GM18508 (cell line): ENCODE measurements around the gene BRAT1.

ENCODE experiments used
- ATAC-seq: cut with Tn5 transposase; IDR thresholded peaks from one replicate; pipeline ENCODE4 v1.9.1; 2021; ENCODE audit warnings: moderate number of reproducible peaks; ENCODE audit not compliant: insufficient read depth, unreplicated experiment

Gene BRAT1

DNA sequence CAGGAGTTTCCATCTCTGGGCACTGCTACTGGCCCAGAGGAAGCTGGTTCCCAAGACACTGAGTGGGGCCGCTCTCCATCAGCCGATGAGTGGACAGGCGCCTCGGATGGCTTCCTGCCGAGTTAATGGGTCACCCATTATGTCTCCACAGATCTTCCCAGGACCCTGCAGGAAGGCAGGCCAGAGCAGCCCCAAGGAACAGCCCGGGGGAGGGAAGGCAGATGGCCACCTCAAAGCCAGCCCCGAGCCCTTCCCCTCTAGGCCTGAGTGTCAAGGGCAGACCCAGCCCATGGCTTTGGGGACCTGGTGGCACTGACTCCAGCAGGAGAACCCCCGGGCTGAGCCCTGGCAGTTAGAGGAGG lies 39.1 kb downstream of the BRAT1 start:
- no peak for ATAC-seq

DNA sequence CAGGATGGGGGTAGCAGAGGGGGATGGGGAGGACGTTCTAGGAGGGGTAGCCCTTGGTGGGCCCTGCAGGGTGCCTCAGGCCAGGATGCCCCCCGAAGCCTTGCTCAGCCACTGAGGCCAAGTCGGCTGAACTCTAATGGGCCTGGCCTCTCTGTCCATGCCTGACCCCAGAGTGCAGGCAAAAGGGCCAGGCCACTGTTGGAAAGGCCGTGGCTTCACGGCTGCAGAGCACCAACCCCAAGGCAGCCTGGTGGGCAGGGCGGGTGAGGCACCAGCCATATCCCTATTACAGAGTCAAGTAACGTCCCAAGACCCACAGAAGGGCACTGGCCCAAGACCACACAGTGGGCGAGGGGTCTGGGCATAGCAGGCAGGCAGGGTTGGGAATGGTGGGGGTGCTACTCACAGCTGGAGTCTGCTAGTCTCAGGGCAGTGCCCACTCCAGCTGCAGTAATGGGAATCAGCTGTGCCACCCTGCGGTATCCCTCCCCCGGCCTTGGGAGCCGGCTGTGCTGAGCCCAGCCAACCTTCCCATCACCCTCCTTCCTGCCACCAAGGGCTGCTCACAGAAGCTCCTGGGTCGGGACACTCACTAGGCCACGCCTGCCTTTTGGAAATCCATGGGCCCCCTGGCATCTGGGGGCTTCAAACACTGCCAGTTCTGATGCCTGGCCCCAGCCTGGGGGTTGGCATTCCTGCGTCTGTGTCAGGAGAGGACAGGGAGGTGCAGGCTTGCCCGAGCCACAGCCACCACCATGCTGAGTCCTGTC lies 39.7 kb downstream of the BRAT1 start:
- no peak for ATAC-seq

DNA sequence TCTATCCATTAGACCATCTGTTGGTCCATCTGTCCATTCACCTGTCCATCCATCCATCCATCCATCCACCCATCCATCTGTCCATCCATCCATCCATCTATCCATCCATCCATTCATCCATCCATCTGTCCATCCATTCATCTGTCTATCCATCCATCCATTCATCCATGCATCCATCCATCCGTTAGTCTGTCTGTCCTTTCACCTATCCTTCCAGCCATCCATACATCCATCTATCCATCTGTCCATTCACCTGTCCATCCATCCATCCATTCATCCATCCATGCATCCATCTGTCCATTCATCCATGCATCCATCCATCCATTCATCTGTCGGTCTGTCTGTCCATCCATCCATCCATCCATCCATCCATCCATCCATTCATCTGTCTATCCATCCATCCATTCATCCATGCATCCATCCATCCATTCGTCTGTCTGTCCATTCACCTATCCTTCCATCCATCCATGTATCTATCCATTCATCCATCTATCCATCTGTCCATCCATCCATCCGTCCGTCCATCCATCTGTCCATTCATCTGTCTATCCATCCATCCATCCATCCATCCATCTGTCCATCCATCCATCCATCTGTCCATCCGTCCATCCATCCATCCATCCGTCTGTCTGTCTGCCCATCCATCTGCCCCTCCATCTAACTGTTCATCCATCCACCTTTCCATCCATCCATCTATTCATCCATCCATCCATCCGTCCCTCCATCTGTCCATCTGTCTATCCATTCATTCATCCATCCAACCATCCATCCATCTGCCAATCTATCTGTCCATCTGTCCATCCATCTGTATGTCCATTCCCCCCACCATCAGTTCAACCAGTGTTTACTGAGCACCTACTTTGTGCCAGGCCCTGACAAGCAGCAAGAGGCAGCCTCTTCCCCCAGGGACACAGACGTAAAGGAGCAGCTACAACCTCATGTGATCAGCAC lies 40.6 kb downstream of the BRAT1 start:
- ATAC-seq, result no peak

DNA sequence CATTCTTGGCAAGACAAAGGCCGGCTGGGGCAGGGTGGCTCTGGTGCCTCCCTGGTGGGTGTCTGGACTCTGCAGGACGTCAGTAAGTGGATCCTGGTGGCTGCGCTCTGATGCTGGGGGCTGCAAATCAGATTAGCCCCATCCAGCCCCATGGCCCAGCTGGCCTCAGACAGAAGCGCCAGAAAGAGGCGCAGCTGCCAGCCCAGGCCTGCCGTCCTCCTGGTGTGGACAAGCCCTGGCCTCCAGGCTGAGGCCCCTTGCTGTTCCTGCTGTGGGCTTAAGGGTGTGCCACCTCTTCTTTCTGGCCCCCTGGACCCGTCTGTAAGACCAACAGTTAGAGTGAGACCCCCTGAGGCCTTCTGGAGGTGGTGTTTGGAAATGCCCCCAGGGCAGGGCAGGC lies 41.6 kb downstream of the BRAT1 start:
- ATAC-seq, result no peak

DNA sequence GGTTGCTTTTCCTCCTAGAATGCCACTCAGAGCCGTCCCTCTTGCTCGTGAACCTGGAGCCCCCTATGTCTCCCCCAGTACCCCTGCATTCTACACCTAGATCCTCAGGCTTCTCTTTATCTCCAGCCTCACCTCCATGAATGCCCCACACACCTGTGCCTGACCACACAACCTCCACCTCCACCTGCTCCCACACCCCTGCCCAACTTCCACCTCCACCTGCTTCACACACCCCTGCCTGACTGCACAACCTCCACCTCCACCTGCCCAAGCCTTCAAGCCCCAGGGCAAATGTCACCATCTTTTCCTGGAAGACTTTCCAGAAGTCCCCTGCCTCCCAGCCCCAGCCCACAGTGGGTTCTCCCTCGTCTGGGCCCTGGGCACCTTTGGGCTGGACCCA lies 42.6 kb downstream of the BRAT1 start:
- no peak for ATAC-seq

DNA sequence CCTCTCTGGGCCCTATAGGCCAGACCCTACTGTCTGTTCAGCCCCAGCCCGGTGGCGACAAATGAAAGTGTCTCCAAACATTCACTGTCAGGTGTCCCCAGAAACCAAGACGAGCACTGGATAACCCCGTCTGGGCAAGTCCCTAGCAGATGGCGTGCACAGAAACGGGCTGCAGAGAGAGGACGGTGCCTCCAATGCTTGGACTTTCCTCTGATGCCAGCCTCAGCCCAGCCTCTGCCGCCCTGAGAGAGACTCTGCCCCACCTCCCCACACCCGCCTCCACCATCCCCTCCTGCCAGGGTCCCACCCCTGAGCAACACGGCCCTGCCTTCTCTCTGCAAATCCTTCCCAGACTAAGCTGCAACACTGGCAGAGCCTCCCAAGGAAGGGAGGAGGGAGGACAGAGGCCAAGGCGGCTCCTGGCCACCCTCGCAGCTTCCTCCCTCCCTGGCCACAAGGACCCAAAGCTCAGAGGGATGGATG lies 43.1 kb downstream of the BRAT1 start:
- no peak for ATAC-seq

DNA sequence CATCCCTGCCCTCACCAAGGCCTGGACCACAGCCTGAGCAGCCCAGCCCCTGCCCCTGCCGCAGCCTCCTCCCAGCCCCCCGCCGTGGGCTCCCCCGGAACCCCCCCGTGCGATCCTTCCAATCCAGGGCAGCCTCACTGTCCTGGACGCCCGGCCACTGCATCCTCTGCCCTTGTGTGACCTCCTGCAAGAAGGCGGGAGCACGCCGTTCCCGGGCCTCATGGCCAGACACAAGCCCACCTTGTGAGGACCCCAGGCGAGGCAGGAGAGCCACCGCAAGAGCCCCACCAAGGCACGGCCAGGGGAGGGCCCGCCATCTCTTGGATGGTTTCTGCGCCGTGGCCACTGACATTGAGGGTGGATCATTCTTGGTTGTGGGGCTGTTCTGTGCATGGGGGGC lies 43.6 kb downstream of the BRAT1 start:
- no peak for ATAC-seq

DNA sequence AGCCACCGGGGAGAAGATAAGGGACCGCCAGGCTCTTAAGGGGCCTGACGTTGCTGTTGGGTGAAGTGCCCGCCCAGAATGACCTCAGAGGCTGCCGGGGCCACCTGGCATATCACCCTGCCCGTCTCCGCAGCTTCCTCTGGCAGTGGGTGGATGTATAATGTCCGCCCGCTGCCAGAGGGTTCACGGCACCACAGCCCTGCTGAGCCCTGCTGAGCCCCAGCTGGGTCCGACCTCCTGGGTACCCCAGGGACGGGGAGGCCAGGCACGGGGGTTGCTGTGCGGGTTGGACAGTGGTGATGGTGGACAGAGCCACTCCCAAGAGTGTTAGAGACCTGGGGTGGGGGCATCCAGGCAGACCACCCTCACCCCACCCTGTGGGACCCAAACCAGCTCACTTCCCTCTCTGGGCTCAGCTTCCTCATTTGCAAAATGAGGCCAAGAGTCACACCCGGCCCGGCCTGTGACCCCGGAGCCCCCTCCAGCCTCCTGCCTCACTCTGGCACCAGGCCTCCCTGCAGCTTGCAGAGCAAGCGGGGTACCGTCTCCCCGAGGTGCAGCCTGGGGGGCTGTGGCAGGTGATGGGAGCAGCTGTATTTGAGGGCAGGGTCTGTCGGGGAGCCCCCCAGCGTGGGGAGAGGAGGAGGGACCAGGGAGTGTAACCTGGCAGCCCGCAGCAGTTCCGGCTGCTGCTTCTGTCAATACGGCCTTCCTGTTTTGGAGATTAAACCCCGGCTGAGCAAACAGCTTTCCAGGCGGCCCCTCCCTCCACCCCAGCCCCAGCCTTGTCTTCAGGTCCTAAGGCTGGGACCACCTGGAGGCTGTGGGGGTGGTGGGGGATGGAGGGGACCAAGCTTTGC lies 44.2 kb downstream of the BRAT1 start:
- no peak for ATAC-seq

DNA sequence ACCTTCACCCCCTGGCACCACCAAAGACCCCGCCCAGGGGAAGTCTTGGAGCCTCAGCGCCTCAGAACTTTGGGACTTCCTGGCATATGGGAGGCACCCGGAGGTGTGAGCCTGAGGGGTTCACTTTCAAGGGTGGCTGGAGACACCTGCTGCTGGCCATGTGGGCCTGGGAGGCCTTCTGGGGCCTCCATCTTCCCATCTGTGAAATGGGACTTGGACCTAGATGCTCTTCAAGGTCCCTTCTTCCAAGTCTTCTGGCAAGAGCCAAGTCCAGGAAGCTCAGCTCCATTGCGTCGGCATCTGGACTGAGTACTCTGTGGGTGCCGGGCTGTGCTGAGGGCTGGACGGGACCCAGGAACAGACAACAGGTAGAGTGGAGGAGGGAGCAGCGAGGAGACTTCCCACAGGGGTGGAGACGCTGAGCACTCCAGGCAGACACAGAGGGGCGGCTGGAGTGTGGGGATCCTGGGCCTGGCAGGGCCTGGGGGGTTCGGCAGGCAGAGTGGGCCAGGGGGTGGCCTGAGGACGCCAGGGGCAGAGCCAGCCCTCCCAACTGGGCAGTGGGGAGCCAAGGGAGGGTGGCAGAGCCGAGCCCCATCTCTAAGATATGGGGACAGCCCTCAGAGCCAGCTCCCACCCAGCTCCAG lies 45.1 kb downstream of the BRAT1 start:
- no peak for ATAC-seq

DNA sequence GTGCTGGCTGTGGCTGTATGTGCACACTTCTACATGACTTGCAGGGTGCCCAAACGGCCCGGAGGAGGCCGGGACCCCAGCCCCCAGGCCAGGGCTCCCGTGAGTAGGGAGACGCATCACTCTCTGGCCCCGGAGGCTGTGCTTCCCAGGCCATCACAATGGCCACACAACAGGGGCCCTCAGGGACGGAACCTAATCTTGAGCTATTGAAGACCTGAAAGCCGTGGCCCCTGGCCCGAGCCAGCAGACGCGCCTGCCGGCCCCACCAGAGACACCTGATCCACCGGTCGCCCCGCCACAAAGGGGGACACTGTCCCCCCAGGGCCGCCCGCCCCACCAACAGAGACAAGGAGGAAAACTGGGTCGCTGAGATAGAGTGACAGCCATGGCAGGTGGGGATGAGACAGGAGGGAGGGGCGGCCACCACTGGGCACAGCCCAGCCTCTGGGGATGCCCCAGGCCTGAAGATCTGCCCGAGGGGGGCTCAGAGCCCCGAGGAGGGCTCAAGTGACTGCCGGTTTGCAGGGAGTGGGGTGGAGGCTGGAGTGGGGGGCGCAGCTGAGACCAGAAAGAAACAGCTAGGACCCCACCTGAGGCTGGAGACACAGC lies 45.9 kb downstream of the BRAT1 start:
- no peak for ATAC-seq

DNA sequence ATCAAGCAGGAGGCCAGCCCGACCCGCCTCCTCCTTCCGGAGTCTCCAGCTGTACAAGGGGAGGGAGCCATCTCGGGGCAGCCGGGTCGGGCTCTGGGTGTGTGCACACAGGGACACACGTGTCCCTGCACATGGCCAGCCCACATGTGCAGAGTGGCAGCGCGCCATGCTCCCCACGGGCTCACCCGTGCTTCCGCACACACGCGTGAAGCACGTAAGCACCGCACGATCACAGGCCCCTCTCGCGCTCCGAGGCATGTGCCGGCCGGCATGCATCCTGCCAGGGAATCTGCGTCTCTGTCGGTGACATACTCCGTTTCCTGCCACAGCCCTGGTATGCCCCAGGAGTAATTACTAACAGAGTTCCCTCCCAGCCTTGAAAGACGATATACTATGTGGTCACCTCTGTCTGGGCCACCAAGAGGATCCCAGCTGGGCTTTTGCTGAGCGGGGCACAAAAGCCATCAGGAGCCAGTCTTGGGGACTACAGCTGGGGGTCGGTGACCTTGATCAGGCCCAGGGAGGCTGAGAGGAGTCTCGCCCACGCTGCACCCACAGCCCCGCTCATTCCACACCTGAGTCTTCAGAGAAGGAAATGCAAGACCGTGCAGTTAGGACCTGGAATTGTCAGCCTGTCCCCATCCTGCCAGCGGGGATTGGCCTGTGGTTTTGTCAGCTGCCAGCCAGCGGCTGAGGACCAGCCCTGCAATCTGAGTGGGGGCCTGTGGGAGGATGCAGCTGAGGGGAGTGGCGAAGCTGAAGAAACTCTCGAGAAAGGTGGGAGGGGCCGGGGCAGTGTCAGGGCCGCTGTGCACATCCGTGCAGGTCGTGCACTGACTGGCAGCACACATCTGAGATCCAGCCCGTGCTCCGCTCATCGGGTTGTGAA lies 46.8 kb downstream of the BRAT1 start:
- ATAC-seq, result no peak

DNA sequence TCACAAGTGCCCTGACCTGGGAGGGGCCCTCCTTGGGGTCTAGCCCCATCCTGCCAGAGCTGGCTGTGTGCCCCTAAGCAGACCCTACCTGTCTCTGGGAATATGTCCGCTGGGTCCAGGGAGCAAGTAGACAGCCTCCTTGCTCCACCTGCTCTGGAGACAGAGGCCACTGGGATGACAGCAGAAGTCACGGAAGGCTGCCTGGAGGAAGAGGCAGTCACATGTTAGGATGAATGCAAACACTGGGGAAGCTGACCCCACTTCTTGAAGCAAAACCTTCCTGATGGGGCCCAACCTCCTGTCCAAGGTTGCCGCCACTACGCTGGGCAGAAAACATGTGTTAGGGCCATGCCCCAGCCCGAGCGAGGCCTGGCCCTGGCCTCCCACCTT lies 47.4 kb downstream of the BRAT1 start:
- ATAC-seq, result no peak

DNA sequence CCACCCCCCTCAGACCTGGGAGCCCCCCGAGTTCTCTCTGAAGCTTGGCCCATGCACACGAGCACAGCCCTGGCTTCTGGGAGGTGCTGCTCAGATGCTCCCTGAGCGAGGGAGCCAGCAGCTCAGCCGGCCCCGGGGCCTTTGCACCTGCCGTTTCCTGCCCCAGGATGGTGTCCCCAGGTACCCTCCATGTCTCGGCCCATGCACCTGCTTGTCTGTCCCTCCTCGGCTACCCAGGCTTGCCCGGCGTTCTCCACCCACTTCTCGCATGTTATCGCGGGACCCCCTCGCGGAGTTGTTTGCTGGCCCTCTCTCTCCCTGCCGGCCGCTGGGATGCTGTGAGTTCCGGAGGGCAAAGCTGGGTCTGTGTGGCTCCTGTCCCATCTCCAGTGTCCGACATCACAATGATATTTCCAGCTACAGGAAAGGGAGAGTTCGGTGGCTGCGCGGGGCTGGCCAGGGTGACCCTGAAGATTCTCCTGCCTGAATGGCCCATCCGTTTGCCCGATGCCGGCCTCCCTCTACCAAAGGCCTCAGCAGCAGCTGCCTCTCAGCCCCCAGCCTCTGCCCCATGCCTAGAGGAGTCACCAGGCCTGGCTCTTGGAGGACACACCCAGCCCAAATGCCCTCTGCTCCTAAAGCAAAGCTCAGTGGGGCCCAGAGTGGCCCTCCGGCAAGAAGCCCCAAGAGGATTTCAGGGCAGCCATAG lies 48.0 kb downstream of the BRAT1 start:
- ATAC-seq, result no peak

DNA sequence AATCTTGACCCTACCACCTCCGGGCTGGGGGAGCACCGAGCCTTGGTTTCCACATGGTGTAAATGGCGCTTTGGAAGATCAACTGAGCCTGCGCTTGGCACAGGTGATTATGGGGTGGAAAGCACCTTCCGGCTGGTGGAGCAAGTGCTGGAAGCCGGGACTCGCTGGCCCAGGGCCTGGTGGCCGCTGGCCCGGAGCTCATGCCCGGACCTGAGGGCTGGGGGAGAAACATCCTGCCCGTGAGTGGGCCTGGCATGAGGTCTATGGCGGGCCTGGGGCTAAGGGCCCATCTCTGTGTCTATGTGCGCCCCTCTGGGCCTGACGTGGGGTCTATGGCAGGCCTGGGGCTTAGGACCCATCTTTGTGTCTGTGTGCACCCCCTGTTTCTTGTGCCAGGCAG lies 49.9 kb downstream of the BRAT1 start:
- ATAC-seq, result no peak

DNA sequence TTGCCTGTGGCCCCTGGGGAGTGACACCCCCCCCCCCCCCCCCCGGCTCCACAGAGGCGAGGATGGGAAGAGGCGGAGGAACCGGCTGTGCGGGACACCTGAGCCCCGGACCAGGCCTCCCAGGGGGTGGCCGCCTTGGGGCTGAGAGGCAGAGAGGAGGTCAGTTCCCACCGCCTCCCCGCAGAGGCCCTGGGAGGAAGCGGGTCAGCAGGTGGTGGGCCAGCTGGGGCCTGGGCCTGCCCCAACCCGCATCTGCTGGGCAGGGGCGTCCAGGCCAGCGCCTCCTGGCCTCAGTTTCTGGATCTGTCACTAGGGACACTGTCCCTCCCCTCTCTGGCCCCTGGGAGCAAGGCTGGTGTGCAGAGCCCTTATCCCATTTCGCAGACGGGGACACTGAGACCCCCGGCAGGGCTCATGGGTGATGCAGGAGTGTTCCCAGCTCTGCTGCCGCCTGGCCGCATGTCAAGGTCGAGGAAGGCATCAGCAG lies 50.4 kb downstream of the BRAT1 start:
- no peak for ATAC-seq

DNA sequence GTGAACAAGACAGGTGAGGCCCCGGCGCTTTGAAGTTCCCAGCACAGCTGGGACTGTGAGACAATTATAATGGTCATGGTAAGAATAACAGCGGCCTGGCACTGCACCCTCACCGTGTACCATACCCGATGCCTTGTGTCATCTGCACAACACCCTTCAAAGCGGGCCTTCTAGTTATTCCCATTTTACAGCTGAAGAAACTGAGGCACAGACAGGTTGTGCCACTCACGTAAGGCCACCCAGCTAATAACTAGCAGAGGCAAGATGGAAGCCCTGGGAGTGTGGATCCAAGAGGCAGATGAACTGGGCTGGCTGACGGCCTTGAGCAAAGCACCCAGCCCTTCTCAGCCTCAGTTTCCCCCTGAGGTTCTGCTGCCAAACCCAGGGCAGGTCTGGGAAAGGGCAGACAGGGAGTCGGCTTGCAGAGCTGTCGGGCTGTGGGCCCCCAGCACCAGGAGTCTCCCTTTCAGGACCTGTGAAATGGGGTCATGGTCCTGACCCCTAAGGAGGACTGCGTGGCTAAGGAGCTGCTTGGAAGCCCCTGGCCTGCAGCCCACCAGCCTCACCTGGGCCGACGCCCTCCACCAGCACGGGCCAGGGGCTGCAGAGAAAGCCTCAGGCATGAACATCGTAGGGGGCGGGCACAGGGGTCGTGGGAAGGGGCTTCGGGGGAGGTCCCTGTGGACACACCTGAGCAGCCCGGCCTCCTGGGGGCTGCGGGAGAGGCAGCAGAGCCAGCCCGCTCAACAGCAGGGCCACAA lies 51.0 kb downstream of the BRAT1 start:
- ATAC-seq, result no peak
